Esophagus squamous epithelium (tissue), 5 donors: Measurements from ENCODE around the gene OR8K5. TPM values are rescaled to one million over a fixed set of nuclear protein-coding genes. Genes with fewer than 3 reads are reported as not detected.

ENCODE experiments used
- DNase-seq: peaks from one replicate; lab custom pipeline; 2025; lab: John Stamatoyannopoulos, UW
- H3K27ac ChIP-seq, 4 donors: fragments of 200-600 bp; sonication (generic); one replicate each; pipeline ENCODE4 v1.5.1; 2016 to 2019; ENCODE audit warnings: mild to moderate bottlenecking in 1 of 4
- H3K27me3 ChIP-seq, 4 donors: fragments of 200-600 bp; sonication (generic); 1 replicate in 3 of 4; 2 replicates in 1 of 4; pipeline versions ENCODE4 v1.5.1 to v1.6.0; 2017 to 2021; ENCODE audit warnings: antibody characterized with exemption in 1 of 4
- H3K36me3 ChIP-seq, 3 donors: fragments of 200-600 bp; sonication (generic); one replicate each; pipeline ENCODE4 v1.5.1; 2016 to 2019
- H3K4me1 ChIP-seq, 3 donors: fragments of 200-600 bp; sonication (generic); one replicate each; pipeline ENCODE4 v1.5.1; 2017 to 2019
- H3K4me3 ChIP-seq, 4 donors: fragments of 200-600 bp; sonication (generic); 1 replicate in 3 of 4; 2 replicates in 1 of 4; pipeline ENCODE4 v1.5.1; 2016 to 2019; ENCODE audit warnings: mild to moderate bottlenecking in 2 of 4, moderate library complexity in 1 of 4
- H3K9me3 ChIP-seq, 3 donors: fragments of 200-600 bp; sonication (generic); one replicate each; pipeline ENCODE4 v1.5.1; 2016 to 2019
- CTCF ChIP-seq, 6 experiments: fragments of 450-650 bp in 4 of 6; fragments of 200-600 bp in 2 of 6; sonication (generic) in 2 of 6; IDR thresholded peaks; one replicate each; pipeline ENCODE4 v1.5.1; 2016 to 2019; ENCODE audit warnings: antibody characterized with exemption in 6 of 6, mild to moderate bottlenecking in 4 of 6, moderate library complexity in 4 of 6
- POLR2A ChIP-seq, 4 donors: fragments of 450-650 bp; IDR thresholded peaks; one replicate each; pipeline ENCODE4 v1.6.1; 2017; ENCODE audit warnings: antibody characterized with exemption in 4 of 4, mild to moderate bottlenecking in 4 of 4, moderate library complexity in 3 of 4
- WGBS, 2 donors: methylation state at CpG; one replicate each; pipeline ENCODE4 v1.1.5; 2018; 5-methylcytosine and 5-hydroxymethylcytosine counted together
- intact Hi-C: fragments of 100-400 bp; cut with DNase I; formaldehyde crosslinking; loops from one replicate; pipeline ENCODE4 v1.15.0; 2022
- total RNA-seq, 4 donors: library from RNA; depleted of rRNA; stranded (reverse); fragments of >200 nt; gene quantifications; one replicate each; pipeline ENCODE4 v1.1.0, GENCODE V29; 2016
- donor health status: DM: yes; HTN: yes; CAD: no.

OR8K5 gene
- total RNA-seq, 4 donors from 2014 or later = not detected

GRCh38 chr11:56183459-56183858 lies 23.3 kb upstream of the OR8K5 start:
- intact Hi-C loops = no loop called here
- TF ChIP-seq CTCF (IDR thresholded peaks at IDR 0.05) = no peak
- TF ChIP-seq POLR2A (IDR thresholded peaks at IDR 0.05) = no peak
- DNase-seq = no peak

GRCh38 chr11:56176318-56176717 lies 16.2 kb upstream of the OR8K5 start, which contains the start of gene OR5J2:
Gene OR5J2, plus strand, starts transcription at chr11:56176618. Its CDS starts 0 bp downstream, at chr11:56176618.
- no peak for DNase-seq

More at GRCh38 chr11:56183459-56183858, 23.3 kb upstream of the OR8K5 start:
- Histone ChIP-seq H3K4me1 (no peaks in the 10 kb centered on the region), H3K27me3 (no peaks in the 10 kb centered on the region), H3K27ac (no peak overlapping the region), H3K4me3 (no peak overlapping the region), H3K9me3 (peaks cover 0 to 5% (median 3%) of the 10 kb centered on the region in 3 donors), H3K36me3 (no peaks in the 10 kb centered on the region)

GRCh38 chr11:56172256-56172830 lies 12.2 kb upstream of the OR8K5 start:
- Histone ChIP-seq H3K9me3 (peaks cover 0 to 11% (median 0%) of the 10 kb centered on the region in 3 donors), H3K36me3 (no peaks in the 10 kb centered on the region), H3K4me3 (no peak overlapping the region), H3K4me1 (no peaks in the 10 kb centered on the region), H3K27ac (no peak overlapping the region), H3K27me3 (no peaks in the 10 kb centered on the region)
- intact Hi-C loops = no loop called here
- no peak for DNase-seq
- 25 to 33% methylated on average over 3 of the region's 3 CpGs for WGBS, 2 donors
- TF ChIP-seq CTCF (IDR thresholded peaks at IDR 0.05) = no peak
- TF ChIP-seq POLR2A (IDR thresholded peaks at IDR 0.05) = no peak

More at GRCh38 chr11:56176318-56176717, 16.2 kb upstream of the OR8K5 start, which contains the start of gene OR5J2:
- TF ChIP-seq POLR2A (IDR thresholded peaks at IDR 0.05) (no peak), CTCF (IDR thresholded peaks at IDR 0.05) (no peak)
- peaks cover 0 to 11% (median 5%) of the 10 kb centered on the region in 3 donors for H3K9me3 ChIP-seq
- H3K36me3 ChIP-seq = no peaks in the 10 kb centered on the region
- no peak within 1 kb of the TSS for H3K27ac ChIP-seq
- intact Hi-C loops = no loop called here
- H3K4me3 ChIP-seq = no peak within 1 kb of the TSS
- H3K4me1 ChIP-seq = no peaks in the 10 kb centered on the region
- no peaks in the 10 kb centered on the region for H3K27me3 ChIP-seq
- WGBS, 2 donors = 52 to 53% methylated on average over 1 of the region's 1 CpG

GRCh38 chr11:56163804-56164203 lies 3.7 kb upstream of the OR8K5 start:
- TF ChIP-seq CTCF (IDR thresholded peaks at IDR 0.05) (no peak), POLR2A (IDR thresholded peaks at IDR 0.05) (no peak)
- H3K4me3 ChIP-seq = no peak overlapping the region
- intact Hi-C loops = no loop called here
- 55 to 62% methylated on average over 3 of the region's 3 CpGs for WGBS, 2 donors
- H3K36me3 ChIP-seq = no peaks in the 10 kb centered on the region
- no peak overlapping the region for H3K27ac ChIP-seq
- H3K4me1 ChIP-seq = no peaks in the 10 kb centered on the region
- no peak for DNase-seq
- no peaks in the 10 kb centered on the region for H3K27me3 ChIP-seq
- H3K9me3 ChIP-seq = no peaks in the 10 kb centered on the region

GRCh38 chr11:56152333-56152732 lies 7.8 kb downstream of the OR8K5 start:
- Histone ChIP-seq H3K36me3 (no peaks in the 10 kb centered on the region), H3K27me3 (no peaks in the 10 kb centered on the region), H3K4me3 (no peak overlapping the region), H3K27ac (no peak overlapping the region), H3K9me3 (peaks cover 0 to 20% (median 13%) of the 10 kb centered on the region in 3 donors), H3K4me1 (no peaks in the 10 kb centered on the region)
- no peak for DNase-seq
- TF ChIP-seq CTCF (IDR thresholded peaks at IDR 0.05) = no peak
- no peak for TF ChIP-seq POLR2A (IDR thresholded peaks at IDR 0.05)
- 81 to 84% methylated on average over 14 to 15 of the region's 15 CpGs for WGBS, 2 donors
- intact Hi-C loops = no loop called here
